ENCODE measurements around the gene WNT4.

The WNT4 gene

DNA sequence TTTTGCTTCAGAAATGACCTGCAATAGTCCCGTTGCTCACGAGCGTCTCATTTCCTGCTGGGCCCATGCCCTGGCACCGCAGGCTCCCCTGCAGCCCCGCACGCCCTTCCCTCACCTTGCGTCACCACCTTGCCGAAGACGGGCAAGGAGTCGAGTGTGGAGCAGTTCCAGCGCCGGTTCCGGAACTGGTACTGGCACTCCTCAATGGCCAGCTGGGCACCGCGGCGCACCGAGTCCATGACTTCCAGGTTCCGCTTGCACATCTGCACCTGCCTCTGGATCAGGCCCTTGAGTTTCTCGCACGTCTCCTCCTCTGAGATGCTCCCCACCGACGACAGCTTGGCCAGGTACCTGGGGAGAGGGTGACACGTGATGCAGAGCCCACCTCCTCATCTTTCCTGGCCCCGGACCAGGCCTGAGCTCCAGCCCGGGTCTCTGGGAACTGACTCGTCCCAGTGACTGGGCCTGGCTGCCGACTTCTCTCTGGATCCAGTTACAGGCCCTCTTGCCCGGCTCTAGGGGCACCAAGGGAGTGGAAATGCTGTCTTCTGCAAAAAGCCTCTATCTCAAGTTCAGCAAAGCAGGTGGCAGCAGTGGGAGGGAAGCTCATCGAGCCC, 13.3 kb downstream of the WNT4 start:
- no peak for DNase-seq (ENCODE audit: low read depth)

DNA sequence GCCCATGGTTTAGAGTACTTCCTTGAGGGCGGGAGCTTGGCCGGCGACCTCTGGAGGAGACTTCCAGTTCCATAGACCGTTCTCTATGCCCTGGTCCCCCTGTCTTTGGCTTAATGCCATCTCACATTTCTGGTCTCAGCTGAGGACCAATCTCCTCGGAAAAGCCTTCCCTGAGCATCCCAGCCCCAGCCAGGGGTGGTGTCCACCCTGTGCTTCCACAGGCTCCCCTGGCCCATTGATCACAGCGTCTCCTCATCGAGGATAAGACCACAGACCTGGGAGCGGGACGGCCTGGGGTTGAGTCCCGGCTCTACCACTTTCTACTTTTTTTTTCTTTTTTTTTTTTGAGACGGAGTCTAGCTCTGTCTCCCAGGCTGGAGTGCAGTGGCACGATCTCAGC, 14.5 kb downstream of the WNT4 start:
- DNase-seq (ENCODE audit: low read depth), result no peak

DNA sequence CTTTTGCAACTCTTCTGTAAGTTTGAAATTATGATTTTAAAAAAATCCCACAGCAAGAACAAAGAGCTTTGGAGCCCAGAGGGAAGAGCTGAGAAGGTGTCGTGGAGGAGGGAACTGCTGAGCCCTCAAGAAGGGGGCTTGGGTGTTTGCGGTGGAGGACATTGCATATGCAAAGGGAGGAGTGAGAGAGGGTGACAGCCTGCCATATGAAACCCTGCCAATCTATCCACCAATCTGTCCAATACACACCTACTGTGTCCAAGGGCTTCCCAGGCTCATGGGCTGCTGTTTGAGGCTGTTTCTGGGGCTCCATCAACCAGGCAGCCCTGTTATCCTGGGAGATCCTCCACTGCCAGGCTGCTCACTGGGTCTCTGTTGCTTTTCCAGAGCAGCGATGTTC, 15.2 kb downstream of the WNT4 start:
- no peak for DNase-seq (ENCODE audit: low read depth)

DNA sequence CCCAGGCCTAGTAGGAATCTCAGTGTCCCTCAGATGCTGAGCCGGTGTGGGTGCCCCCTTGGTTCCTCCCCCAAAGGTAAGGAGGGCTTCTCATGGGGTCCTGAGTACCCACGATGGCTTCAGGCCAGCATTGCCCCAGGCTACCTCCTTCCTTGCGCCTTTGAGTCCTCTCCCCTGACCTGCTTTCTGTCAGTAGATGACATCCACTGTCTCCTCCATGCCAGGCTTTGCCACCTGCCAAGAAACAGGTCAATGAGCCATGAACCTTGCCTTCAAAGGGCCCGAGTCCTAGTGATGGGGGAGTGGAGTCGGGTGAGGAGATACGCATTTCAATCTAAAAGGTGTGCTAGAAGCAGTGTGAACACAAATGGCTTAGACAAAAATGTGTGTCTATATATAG, 15.6 kb downstream of the WNT4 start:
- DNase-seq (ENCODE audit: low read depth), result no peak

DNA sequence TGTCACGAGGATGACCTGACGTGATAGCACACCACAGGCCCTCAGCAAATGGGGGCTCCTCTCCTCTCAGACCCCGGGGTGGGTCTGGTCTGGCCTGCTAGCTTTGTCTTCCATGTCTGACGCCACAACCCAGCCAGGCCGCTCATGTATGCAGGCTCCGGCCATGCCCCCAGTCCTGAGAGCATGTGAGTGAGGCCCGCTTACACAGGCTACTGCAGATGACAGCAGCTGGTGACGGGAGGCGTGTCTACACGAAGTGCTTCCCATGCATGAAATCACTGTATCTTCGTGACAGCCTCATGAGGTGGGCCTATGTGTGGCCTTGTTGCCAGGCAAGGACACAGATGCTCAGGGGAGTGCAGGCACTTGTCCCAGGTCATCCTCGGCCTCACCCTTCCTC, 16.4 kb downstream of the WNT4 start:
- no peak for DNase-seq (ENCODE audit: low read depth)

DNA sequence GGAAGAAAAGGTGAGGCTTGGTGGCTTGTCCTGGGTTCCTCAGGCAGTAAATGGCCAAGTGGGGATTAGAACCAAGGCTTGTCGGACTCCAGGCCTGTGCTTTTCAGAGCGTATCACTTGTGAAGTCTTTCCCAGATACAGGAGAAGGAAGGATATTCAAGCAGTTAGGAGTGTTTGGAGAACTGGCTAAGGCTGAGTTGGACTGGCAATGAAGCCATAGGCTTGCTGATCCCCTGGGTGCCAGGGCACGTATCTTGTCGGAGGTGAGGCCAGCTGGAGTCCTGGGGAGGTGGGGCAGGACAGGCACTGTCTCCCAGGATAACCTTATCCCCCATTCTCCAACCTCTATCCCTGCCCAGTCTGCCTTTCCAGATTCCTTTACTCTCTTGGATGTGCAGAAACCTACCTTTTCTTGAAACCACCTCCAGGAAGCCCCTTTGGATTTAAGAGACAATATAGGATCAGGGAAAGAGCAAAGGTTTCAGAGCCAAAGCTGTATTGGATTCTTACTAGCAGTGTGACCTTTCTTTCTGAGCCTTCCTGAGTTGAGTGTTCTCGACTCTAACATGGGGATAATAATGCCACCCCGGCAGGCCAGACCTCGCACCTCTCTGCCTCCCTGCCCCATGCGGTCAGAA, 18.2 kb downstream of the WNT4 start:
- no peak for DNase-seq (ENCODE audit: low read depth)

DNA sequence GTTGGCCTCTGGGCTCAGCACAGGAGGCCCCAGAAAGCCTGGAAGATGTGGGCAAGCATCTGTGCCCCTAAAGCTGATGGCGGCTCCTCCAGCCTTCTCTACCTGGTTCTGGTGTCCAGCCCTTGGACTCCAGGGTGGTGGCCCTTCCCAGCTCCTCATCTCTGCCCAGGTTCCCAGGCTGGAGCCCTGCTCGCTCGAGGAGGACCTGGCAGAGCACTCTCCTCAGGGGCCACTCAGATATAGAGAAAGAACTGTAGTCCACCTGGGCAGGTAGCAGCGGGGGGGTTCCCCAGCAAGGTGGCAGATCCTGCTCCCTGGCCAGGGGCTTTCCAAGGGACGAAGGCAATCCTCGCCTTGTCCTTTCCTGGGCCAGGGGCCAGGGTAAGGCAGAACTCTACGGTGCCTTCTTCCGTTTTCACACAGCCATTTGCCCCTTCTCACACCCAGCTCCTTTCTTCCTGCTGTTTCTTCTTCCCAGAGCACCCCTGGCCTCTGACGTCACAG, 18.9 kb downstream of the WNT4 start:
- DNase-seq (ENCODE audit: low read depth), result no peak

DNA sequence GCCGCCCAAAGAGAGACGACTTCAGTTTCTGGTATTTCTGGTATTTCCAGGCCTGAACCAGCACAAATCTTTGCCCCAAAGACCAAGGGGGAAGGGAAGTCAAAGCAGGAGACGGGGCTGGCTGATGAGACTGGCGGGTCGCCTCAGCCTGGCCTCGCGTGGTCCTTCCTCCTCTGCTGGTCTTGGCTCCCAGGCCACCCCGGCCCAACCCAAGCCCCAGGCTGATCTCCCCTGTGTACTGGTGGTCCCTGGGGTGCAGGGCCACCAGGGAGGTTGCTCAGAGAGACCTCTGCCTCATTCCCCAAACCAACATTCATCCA, 19.9 kb downstream of the WNT4 start:
- no peak for DNase-seq (ENCODE audit: low read depth)

DNA sequence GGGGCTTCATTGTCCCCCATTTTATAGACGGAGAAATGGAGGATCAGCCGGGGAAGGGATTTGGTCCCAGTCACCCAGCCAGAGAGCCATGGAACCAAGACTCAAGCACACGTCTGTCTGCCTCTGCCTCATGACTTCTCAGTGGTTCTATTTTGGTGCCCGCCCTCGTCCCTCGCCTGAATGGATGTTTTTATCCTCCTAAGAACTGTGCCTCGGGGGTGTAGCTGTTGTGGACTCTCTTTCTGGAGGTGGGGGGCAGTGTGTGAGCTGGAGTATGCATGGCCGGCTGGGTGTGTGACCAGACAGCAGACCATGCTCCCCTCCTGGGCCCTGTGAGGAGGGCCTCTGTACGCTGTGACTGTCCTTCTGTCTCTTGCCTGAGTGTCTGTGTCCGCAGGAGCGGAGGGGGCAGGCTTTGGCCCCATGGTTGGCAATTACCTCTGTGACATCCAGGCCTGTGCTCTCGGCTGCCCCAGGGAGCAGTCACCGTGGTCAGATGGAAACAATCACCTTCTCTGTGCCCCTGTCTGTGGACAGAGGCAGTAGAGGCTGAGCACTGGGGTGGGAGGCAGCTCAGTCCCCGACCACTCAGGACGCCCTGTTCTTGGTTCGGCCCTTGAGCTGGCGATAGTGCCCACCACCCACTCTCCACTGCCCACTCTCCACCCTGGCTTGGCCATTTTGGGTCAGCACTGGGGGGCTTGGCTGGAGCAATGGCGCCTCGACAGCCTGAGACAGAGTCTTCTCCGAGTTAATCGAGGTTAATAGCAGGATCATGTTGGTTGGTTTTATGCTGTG, 20.4 kb downstream of the WNT4 start:
- no peak for DNase-seq (ENCODE audit: low read depth)

DNA sequence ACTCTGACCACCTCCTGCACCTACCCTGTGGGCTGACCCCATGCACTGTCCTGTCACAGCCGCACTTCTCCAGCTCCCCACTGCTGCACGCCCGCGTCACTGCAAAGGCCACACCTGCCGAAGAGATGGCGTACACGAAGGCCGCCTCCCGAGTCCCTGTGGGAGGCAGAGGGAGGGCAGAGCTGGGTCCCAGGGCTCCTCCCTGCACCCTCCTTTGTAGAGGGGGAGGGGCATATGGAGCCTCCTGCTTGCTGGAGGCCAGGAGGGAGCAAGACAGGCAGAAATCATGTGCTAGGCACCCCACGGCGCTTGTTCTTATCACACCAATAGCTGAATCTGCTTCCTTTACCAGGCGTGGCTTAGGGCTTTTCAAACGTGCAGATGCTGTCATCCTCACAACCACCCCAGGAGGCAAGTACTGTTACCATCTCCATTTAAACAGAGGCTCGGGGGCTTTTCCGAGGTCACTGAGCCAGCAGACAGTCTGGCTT, 21.4 kb downstream of the WNT4 start:
- no peak for DNase-seq (ENCODE audit: low read depth)

DNA sequence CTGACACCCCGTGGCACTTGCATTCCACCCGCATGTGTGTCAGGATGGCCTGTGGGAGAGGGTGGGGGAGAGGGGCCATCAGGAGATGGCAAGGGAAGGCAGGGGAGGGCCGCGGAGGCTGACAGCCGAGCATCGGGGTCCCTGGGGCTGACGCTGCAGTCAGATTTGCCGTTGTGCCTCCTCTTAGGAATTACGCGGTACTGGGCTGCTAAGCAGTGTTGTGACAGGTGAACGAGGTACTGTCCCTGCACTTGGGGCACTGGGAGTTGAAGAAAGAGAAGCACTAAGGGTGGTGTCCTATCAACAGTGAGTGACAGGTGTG, 22.5 kb downstream of the WNT4 start:
- DNase-seq (ENCODE audit: low read depth), result no peak

DNA sequence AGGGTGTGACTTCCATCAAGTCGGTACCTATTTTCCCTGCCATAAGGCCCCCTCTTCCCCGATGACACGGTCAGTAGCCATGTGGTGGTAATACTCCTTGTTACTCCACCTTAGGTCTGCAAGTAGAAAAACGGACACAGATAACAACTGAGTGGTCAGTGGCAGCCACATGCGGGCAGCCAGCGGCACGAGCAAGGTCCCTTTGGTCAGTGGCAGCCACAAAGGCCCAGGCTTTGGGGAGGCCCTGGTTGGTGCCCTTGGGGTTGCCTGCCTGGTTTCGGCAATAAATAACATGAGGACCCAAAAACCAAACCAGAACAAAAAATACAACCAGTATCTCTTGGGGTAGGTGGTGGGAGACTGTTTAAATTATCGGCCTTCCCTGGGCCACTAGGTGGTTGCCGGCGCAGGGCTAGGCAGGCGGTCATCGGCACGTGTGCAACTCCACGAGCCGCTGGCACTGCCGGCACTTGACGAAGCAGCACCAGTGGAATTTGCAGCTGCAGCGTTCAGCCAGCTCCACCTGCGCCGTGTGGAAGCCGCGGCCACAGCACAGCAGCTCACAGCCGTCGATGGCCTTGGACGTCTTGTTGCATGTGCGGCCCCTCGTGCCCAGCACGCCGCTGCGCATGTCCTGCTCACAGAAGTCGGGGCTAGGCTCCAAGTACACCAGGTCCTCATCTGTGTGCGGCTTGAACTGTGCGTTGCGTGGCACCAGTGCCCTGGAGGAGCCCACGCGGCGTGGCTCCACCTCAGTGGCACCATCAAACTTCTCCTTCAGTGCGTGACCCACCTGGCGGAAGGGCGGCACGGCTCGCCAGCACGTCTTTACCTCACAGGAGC, 23.1 kb downstream of the WNT4 start:
- no peak for DNase-seq (ENCODE audit: low read depth)

DNA sequence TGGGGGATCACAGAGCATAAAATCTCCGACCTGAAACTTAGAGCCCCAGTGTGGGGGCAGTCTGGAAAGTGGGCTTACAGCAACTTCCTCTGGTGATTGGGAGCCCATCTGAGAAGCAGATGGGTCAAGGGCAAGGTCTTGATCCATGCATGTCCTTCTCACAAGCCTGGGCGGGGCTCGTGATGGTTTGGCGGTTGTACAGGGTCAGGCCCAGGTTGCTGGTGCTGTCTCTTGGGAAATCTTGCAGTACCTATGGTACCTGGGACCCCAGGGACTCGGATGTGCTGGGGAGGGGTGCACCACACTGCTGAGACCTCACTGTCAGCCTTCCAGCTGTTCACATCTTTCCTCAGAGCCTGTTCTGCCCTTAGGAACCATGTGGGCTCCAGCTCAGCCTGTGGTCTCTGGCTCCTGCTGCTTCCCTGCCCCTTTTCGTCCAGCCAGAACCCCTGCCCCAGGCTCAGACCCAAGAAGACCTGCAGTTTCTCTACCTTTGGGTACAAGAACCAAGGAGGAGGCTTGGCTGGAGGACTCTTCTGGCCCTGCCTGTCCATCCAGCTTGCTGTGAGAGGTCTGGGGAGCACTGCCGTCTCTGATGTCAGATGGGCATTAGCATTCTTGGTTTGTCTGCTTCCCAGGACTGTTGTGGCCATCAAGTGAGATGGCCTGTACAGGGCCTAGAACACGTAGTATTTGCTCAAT, 24.5 kb downstream of the WNT4 start:
- no peak for DNase-seq (ENCODE audit: low read depth)

DNA sequence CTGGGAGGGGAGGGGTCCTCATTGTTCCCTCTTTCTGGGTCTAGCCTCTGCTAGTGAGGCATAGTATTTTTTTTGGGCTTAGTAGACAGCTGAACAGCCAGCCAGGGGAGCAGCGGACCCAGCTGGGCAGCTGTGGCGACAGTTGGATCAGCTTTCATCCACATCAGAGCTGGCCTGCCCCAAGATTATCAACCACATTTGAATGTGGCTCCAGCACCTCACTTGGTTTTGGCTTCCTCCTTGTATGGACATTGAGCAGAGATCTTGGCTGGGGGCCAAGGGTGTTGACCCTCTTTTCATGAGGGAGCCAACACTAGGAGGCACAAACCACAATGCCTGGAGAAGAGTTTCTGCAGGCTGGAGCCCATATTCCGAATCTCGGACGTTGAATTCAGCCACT, 25.0 kb downstream of the WNT4 start:
- DNase-seq (ENCODE audit: low read depth), result no peak

DNA sequence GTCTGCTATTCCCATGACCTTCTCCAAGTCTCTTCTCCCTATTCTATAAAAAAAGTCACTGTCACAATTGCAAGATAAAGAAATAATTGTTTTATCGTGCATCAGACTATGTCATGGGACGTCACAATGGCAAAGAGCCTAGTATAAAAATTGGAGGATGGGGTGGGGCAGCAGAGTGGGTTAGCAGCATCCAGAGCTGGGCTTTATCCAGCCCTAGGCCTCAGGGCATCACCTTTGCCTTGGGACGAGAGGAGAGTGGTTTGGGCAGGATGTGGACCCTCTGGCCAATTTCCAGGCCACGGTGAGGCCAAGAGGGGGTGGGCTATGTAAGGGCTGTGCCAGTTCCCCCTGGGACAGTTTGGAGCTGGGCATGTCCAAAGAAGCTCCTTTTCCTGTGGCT, 25.7 kb downstream of the WNT4 start:
- no peak for DNase-seq (ENCODE audit: low read depth)

DNA sequence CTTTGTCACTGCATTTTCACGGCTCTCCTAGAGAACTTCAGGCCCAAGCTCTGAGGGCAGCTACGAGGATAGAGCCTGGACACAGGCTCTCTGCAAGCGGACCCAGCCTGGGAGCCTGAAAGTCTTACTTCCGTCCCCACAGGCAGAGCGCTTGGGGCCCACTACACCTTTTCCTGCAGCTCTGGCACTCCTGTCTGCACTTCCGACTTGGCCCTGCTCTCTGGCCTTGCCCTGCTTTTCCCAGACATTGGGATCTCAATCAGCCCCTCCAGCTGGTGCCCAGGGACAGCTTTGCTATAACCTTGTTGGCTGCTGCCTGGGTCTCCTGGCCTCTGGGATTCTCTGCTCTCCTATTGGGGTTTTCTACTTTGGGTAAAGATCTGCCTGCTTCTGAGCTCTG, 27.6 kb downstream of the WNT4 start:
- DNase-seq (ENCODE audit: low read depth), result no peak

DNA sequence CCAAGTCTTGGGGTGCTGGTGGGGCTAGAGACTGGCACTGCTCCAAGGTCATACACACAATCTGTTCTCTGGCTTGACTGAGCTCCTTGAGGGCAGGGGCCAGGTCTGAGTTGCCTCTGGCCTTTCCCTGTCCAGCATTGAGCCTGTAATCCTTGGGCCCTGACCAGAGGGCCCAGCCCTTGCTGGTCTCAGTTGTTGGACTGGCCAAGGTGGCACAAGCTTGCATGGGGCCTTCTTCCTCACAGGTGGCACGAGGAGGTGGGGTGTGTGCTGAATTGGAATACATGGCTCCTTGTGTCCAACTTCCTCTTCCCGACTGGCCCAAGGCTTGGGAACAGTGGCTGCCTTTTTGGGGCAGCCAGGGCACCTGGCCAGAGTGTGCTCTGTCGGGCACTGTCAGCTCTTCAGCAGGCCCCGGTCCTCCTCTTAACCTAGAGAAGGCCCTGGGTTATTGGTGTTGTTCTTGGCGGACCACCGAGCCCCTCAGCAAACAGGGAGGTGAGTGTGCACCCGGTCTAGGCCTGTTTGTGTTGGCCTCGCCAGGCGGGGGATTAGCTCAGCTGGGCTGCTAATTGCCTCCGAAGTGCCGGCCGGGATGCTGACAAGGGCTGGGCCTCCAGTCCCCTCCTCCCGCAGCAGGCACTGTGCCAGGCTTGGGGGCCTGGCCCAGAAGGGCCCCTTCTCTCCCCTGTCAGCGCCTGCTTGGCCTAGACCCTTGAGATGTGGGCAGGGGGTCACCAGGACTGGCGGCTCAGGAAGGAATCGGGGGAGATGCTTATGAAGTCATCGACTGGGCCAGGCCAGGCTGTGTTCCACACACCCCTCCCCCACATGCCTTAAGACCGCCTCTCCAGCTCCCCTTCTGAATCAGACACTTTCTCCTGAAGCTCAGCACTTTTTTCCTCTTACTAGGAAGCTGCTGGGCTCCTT, 28.5 kb downstream of the WNT4 start:
- DNase-seq (ENCODE audit: low read depth), result no peak

DNA sequence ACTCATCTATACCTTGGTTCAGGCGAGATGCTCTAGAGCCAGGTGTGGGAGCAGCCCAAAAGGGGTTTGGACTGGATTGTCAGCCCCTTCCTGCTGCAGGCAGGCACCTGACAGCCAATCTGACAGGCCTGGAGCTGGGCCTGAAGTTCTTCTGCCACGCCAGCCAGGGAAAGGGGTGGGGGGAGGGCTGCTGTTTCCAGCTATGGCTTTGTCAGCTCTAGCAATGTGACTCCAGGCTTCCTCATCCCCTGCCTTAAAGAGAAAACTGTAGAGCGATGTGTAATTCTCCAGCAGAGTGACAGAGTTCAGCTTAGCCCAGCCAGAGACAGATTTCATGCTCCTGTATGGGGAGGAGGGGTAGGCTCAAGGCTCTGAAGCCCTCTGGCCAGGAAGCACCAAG, 30.3 kb downstream of the WNT4 start:
- no peak for DNase-seq (ENCODE audit: low read depth)

DNA sequence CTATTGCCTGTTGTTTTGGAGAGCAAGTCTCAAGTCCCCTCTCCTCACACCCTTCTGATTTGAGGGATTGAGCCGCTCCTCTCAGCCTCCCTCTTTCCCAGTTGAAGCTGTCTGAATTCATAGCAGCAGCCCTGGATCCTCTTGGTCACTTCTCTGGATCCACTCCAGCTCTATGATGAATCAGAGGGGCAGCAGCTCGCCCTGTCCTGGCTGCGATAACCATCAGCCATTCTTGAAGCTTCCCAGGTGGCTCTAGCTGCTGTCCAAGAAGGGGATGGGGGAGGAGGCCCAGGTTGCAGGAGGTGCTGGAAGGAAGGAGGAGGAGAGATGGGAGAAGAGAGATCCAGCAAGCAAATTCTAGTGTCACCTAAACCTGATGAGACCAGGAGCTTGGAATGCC, 31.3 kb downstream of the WNT4 start:
- no peak for DNase-seq (ENCODE audit: low read depth)

DNA sequence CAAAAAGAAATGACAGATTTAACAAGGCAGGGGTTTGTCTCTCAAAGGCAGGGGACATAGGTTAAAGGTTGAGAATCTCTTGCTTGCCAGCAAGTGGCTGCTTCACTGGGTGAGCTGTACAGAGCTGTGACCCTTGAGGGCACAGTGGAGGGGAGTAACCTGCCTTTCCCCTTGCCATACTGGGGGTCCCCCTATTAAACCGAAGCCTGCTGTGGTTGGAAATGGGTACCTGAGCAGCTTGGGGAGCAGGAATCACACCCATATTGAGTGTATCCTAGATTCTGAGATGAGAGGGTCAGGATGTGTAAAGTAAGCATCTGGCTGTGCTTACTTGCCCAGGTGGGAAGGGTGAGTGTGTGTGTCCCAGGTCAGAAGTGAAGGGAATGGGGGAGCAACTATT, 31.8 kb downstream of the WNT4 start:
- DNase-seq (ENCODE audit: low read depth), result no peak

DNA sequence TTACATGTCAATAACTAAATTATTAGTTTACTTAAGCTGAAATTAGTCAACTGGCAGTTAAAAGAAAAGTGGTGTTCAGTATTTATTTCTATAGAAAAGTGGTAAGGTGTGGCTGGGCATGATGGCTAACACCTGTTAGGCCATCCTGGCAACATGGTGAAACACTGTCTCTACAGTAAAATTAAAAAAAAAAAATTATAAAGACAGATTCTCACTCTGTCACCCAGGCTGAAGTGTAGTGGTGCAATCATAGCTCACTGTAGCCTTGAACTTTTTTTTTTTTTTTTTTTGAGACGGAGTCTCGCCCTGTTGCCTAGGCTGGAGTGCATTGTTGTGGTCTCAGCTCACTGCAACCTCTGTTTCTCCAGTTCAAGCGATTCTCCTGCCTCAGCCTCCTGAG, 32.9 kb downstream of the WNT4 start:
- no peak for DNase-seq (ENCODE audit: low read depth)
